Cerebellar cortex (tissue), 1 donor: ENCODE data around the gene KSR2.
"Not testable (repeated sequence)": the region's sequence is repeated elsewhere in the genome, so short reads cannot be mapped to it uniquely, and the experiment has no call there.

Experiments
- DNase-seq: peaks from one replicate; pipeline ENCODE4 v3.0.0-alpha.2; 2015; ENCODE audit warnings: low spot score

Gene KSR2

GRCh38 chr12:117857632-117858612 is 110.9 kb downstream of the KSR2 start:
- peak; percentile 54 for DNase-seq

- DNase-seq = not testable (repeated sequence)
These were observed 111.7 kb downstream of the KSR2 start for GRCh38 chr12:117857139-117857538.

- no peak for DNase-seq
These were observed 113.6 kb downstream of the KSR2 start for GRCh38 chr12:117855165-117855564.

- DNase-seq = peak; percentile 74
These were observed 114.3 kb downstream of the KSR2 start for GRCh38 chr12:117854339-117855012.

- no peak for DNase-seq
These were observed 115.2 kb downstream of the KSR2 start for GRCh38 chr12:117853600-117853999.

GRCh38 chr12:117850048-117850447 is 118.7 kb downstream of the KSR2 start:
- DNase-seq = peak; percentile 74

- DNase-seq = no peak
These were observed 121.4 kb downstream of the KSR2 start for GRCh38 chr12:117847371-117847770.

GRCh38 chr12:117845271-117845904 is 123.4 kb downstream of the KSR2 start:
- DNase-seq = no peak

GRCh38 chr12:117844114-117844830 is 124.5 kb downstream of the KSR2 start:
- DNase-seq = no peak

GRCh38 chr12:117842630-117843029 is 126.2 kb downstream of the KSR2 start:
- DNase-seq = no peak

GRCh38 chr12:117842220-117842619 is 126.6 kb downstream of the KSR2 start:
- DNase-seq = no peak

- no peak for DNase-seq
These were observed 131.1 kb downstream of the KSR2 start for GRCh38 chr12:117837737-117838050.

GRCh38 chr12:117836999-117837736 is 131.6 kb downstream of the KSR2 start:
- peak; percentile 90 for DNase-seq

GRCh38 chr12:117836476-117836875 is 132.3 kb downstream of the KSR2 start:
- DNase-seq = peak; percentile 36

- no peak for DNase-seq
These were observed 133.6 kb downstream of the KSR2 start for GRCh38 chr12:117835156-117835555.

GRCh38 chr12:117832459-117833457 is 136.0 kb downstream of the KSR2 start:
- no peak for DNase-seq

GRCh38 chr12:117830471-117830870 is 138.3 kb downstream of the KSR2 start:
- no peak for DNase-seq

- DNase-seq = no peak
These were observed 139.7 kb downstream of the KSR2 start for GRCh38 chr12:117829108-117829507.

GRCh38 chr12:117827660-117828059 is 141.1 kb downstream of the KSR2 start:
- no peak for DNase-seq

GRCh38 chr12:117825827-117826226 is 143.0 kb downstream of the KSR2 start:
- no peak for DNase-seq
